Activated CD8-positive, alpha-beta memory T cell treated with anti-CD3 and anti-CD28 coated beads for 24 hours (primary cell): Measurements from ENCODE around the gene ZNF770.
"Not testable (repeated sequence)": the region's sequence is repeated elsewhere in the genome, so short reads cannot be mapped to it uniquely, and the experiment has no call there.

Experiments used
- DNase-seq: peaks from one replicate; pipeline ENCODE4 v3.0.0-alpha.2; 2020

Gene ZNF770

GRCh38 chr15:34976073-34976472, 12.0 kb downstream of the ZNF770 start:
- no peak for DNase-seq

GRCh38 chr15:34973512-34973911, 14.6 kb downstream of the ZNF770 start:
- no peak for DNase-seq

GRCh38 chr15:34970098-34970643, 17.9 kb downstream of the ZNF770 start:
- DNase-seq = not testable (repeated sequence)

- DNase-seq = peak; percentile 94
These were observed 18.6 kb downstream of the ZNF770 start, which contains the start of gene AQR for GRCh38 chr15:34969340-34970097. TSS of gene AQR (minus strand) at chr15:34969742. CDS start at chr15:34969613, 129 bp downstream.

- no peak for DNase-seq
These were observed 23.8 kb downstream of the ZNF770 start for GRCh38 chr15:34964277-34964676.

- DNase-seq = no peak
These were observed 34.2 kb downstream of the ZNF770 start for GRCh38 chr15:34953851-34954250.

- DNase-seq = no peak
These were observed 35.6 kb downstream of the ZNF770 start for GRCh38 chr15:34952481-34952880.

- DNase-seq = no peak
These were observed 36.1 kb downstream of the ZNF770 start for GRCh38 chr15:34951993-34952392.

- no peak for DNase-seq
These were observed 43.2 kb downstream of the ZNF770 start for GRCh38 chr15:34944936-34945335.

- DNase-seq = no peak
These were observed 44.4 kb downstream of the ZNF770 start for GRCh38 chr15:34943711-34944110.

- DNase-seq = not testable (repeated sequence)
These were observed 44.8 kb downstream of the ZNF770 start for GRCh38 chr15:34943264-34943663.

GRCh38 chr15:34942363-34942762, 45.7 kb downstream of the ZNF770 start:
- DNase-seq = no peak

- DNase-seq = no peak
These were observed 46.3 kb downstream of the ZNF770 start for GRCh38 chr15:34941831-34942230.

GRCh38 chr15:34941185-34941698, 46.8 kb downstream of the ZNF770 start:
- no peak for DNase-seq

- DNase-seq = no peak
These were observed 54.6 kb downstream of the ZNF770 start for GRCh38 chr15:34933432-34933975.

- not testable (repeated sequence) for DNase-seq
These were observed 59.7 kb downstream of the ZNF770 start for GRCh38 chr15:34928349-34928748.
